Measurements from ENCODE around the gene GAMT.
"Not testable (repeated sequence)": the region's sequence is repeated elsewhere in the genome, so short reads cannot be mapped to it uniquely, and the experiment has no call there.

The GAMT gene

DNA sequence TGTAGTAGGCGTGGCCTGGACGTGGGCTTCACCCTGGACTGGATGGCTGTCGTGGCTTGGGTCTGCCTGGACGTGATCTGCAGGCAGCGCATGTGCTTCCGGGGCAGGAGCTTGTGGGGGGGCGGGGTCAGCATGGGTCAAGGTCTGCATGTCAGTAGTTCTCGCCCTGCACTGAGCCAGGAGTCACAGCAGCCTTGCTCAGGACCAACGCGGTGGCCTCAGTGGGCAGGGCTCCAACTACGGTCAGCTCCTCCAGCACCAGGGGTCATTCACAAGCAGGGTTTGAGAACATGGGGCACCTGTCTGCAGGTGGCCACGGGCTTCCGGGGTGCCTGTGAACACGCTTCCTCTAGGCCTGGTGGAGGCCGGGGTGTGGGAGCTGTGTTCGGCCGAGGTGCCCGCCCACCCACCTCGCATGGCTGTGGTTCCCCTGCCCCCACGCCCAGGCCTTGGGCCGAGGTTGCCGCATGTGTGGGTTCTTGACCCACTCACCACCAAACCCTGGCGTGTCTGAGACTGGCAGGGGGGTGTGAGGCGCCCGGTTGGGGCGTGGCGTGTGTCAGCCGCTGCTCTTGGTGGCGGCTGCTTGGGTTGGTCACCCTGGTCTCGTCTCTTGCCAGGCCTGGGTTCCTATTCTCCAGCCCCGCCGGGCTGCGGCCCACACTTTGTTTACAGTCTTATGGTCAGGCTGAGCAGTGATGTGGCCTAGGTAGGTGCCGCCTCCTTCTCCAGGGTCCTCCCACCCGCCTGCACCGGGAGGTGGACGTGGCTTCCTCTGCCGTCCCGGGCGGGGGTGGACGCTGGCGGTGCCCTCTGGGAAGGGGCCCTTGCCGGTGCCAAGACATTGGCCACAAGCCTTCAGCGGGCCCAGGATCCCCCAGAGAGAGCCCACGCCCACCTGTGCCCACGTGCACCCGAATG lies 32.0 kb upstream of the GAMT start:
- no peak for DNase-seq

DNA sequence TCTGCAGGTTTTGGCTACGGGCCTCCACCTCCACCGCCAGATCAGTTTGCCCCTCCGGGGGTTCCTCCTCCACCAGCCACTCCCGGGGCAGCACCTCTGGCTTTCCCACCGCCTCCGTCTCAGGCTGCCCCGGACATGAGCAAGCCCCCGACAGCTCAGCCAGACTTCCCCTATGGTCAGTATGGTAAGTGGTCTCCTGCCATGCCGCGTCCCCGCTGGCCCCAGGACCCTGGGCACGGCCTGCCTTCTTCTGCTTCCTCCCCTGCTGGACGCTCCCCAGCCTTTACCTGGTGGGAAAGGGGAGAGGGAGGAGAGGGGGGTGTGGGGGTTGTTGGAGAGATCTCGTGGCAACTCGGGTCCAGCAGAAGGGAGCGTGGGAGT lies 31.2 kb upstream of the GAMT start:
- DNase-seq: no peak

- DNase-seq: no peak
Measured at GRCh38 chr19:1431759-1432506, 30.6 kb upstream of the GAMT start.

GRCh38 chr19:1430246-1430645 lies 28.9 kb upstream of the GAMT start:
- DNase-seq: no peak

DNA sequence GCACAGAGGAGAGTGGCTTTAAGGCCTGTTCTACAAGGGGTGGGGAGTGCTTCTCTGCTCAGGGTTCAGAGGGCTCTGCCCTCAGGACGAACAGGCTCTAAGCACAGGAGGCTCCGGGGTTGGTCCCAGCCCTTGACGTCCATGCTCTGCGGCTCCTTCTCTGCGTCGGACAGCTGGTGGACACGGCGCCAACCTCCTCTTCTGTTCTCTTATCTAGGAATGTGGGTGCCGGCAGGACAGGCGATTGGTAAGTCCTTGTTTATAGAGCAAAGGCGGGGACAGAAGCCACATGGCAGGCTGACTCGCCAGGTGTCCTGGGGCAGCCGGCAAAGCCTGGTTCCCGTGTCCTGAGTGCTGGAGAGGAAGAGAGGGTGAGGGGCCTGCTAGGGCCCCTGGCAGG lies 28.4 kb upstream of the GAMT start:
- DNase-seq: no peak

- no peak for DNase-seq
Measured at GRCh38 chr19:1428738-1429391, 27.5 kb upstream of the GAMT start.

GRCh38 chr19:1427221-1427920 lies 26.0 kb upstream of the GAMT start:
- DNase-seq: no peak

- no peak for DNase-seq
Measured at GRCh38 chr19:1426736-1427135, 25.4 kb upstream of the GAMT start.

GRCh38 chr19:1425902-1426301 lies 24.6 kb upstream of the GAMT start:
- DNase-seq: no peak

DNA sequence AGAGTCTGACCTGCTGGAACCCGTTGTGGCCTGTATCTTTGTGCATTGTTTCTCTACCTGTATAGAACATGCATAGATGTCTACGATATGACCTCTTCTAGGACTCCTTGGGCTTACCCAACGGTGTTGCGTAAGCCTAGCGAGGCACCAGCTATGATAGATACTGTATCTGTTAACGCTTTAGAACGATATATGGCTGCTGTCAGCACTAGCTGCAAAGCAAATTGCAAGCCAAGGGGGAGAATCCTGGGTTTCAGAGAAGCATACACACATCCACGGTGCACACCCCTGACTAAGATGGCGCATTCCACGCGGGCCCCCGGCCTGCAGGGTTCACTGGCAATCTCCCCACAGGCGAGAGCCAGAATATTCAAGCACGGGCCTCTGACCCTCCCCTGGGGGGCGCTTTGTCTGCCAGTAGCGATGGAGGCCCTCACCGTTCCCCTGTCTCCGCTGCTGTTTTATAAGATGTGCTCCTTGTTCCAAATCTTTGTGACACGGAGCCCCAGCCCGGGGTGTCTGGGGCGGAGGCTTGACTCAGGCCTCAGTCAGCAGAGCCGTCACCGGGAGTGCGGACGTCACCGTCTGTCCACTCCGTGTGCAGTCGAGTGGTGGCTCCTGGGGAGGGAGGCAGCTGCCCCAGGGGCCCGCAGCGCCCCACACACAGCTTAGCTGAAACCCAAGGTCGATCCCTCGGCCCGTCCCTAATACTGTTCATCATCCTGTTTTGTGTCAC lies 23.9 kb upstream of the GAMT start:
- DNase-seq: no peak

- DNase-seq: no peak
Measured at GRCh38 chr19:1424192-1424955, 23.0 kb upstream of the GAMT start.

DNA sequence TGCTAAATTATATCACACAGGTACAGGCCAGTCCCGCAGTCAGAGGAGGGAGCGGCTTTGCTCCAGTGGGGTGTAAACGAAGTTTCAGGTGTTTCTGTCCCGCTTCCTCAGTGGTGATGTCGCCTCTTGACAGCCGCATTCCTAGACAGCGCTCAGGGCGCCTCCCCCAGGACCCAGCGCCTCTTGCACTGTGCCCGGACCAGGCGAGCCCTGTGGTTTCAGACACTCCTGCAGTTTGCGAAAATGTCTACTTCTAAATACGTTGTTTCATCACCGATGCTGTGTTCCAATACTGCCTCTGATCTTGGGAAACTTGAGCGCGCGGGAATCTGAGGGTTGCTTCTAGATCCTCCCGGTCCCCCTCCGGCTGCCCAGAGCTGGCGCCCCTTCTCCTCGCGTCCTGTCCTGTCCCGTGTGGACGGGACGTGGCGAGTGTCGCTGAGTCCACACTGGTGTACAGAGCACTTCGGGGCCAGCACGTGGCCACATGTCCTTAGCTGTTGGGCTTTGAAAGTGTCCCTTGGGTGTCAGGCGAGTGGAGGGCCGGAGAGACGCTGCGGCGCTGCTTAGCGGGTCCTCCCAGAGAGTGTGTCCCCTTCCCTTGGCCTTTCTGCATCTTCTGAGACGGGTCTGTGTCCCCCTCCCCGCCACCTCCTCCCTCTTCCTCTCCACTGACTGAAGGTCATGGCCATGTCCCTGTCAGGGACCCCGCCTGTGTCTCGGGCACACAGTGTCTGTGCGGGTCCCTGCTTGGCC lies 22.3 kb upstream of the GAMT start:
- DNase-seq: no peak

DNA sequence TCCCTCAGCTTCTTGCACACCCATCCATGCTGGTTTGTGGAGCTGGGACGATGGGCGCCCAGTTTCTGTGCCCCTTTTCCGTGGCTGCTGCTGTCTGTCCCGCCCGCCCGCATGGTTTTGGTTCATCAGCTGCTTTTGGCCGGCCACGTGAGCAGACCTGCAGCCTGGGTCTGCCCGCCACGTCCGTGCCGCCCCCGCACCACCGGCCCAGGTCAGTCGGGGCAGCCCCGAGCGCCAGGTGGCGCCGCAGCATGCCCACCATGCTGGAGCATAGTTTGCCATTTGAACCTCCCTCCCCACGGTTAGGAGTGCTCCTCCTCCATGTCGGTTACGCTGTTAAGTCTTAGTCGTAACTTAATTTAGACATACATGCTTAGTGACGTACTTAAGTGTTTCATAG lies 21.6 kb upstream of the GAMT start:
- no peak for DNase-seq

GRCh38 chr19:1422360-1422759 lies 21.0 kb upstream of the GAMT start:
- DNase-seq: no peak

- DNase-seq: no peak
Measured at GRCh38 chr19:1421958-1422305, 20.6 kb upstream of the GAMT start.

GRCh38 chr19:1421218-1421957 lies 20.0 kb upstream of the GAMT start:
- DNase-seq: no peak

DNA sequence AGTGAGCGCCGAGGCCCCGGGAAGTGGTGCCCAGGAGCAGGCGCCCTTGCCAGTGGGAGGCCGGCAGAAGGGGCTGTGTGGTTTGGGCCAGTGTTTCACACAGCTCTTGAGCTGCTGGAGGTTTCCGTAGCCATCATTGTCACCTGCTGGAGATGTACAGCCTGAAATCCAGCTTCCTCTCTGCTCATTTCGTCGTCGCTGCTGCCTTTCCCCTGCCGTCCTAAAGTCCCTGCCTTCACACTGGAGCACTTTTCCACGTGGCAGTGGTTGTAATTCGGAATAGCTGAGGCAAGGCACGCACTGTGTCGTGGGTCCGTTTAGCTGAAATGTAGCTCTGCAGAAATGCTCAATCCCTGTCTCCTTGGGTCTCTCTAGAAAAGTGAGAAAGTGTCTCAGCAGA lies 19.2 kb upstream of the GAMT start:
- DNase-seq: no peak

GRCh38 chr19:1420085-1420484 lies 18.7 kb upstream of the GAMT start:
- DNase-seq: not testable (repeated sequence)

DNA sequence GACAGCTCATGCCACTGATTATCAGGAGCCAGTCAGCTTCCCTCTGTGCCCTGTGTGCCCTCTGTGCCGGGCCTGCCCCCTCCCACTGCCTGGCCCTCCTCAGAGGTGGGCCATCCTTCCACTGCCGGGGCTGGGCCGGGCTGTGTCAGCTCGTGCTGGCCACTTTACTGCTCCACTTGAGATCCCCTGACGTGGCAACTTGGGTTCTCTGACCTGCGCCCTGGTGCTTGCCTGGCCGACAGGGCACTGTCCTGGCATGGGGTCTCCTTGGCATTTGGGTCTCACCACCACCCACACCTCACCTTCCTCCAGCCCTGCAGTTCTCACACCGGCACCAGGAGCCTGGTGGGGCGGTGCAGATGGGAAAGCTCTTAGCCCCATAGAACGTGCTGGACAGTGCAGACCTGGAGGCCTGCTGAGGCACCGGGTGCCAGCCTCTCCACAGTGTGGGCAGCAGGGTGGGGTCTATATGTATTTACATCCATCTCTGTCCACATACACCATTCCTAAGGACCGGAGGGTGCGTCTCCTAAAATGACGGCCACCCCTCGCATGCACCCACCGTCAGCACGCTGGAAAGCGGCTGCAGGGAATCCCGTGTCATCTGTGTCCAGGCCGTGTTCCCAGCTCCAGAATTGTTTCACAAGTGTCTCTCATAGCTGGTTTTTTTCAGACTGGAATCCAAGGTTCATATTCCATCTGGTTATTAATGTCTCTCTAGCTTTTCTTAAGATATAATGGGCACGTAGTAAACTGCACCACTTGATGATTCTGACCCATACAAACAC lies 17.8 kb upstream of the GAMT start:
- DNase-seq: no peak

DNA sequence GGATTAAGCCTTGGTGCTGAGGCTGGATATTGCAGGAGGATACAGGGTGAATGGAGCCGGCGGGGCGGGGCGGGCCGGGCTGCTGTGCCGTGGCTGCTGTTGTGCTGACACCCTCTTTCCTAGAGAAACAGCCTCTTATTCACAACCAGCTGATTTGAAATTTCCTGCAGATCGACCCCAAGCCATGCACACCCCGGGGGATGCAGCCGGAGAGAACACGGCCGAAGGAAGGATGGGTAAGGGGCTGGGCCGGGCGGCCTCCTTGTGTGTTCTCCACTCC lies 17.1 kb upstream of the GAMT start:
- no peak for DNase-seq
